Naive thymus-derived CD8-positive, alpha-beta T cell (primary cell): ENCODE results near the gene DOCK4. TPM values are rescaled to one million over a fixed set of nuclear protein-coding genes. Genes with fewer than 3 reads are reported as not detected.
A peak's percentile ranks its signal among the peaks of the same experiment; 100 is the strongest.

Source experiments
- ATAC-seq, 2 donors: fragments of 150-1000 bp; cut with Tn5 transposase in 1 of 2; sonication (Bioruptor Pico), chemical (Tn5 transposase) in 1 of 2; 1 replicate in 1 of 2; 2 replicates in 1 of 2; pipeline ENCODE4 v1.10.0; 2021; ENCODE audit warnings: mild to moderate bottlenecking in 2 of 2, moderate library complexity in 2 of 2
- POLR2A ChIA-PET: fragments of 350-600 bp; sonication (Branson Sonifier 250); formaldehyde crosslinking; loops from one replicate; lab custom pipeline; 2021; ENCODE audit warnings: antibody characterized with exemption; lab: Charles Lee
- DNase-seq, 10 donors: peaks; one replicate each; pipeline versions ENCODE4 v3.0.0 to v3.0.0-alpha.2; 2020 to 2022
- H3K27ac Mint-ChIP-seq, 10 donors: one replicate each; pipeline ENCODE4 v1.8.0; 2020 to 2022; ENCODE audit warnings: mild to moderate bottlenecking in 10 of 10, mixed read lengths in 10 of 10, moderate library complexity in 4 of 10, inconsistent platforms in 1 of 10
- H3K27me3 Mint-ChIP-seq, 5 donors: one replicate each; pipeline ENCODE4 v1.8.0; 2021 to 2022; ENCODE audit warnings: mixed read lengths in 5 of 5
- H3K36me3 Mint-ChIP-seq, 3 donors: one replicate each; pipeline ENCODE4 v1.8.0; 2020 to 2022; ENCODE audit warnings: mixed read lengths in 3 of 3, mild to moderate bottlenecking in 2 of 3, inconsistent platforms in 1 of 3
- H3K4me1 Mint-ChIP-seq, 4 donors: one replicate each; pipeline ENCODE4 v1.8.0; 2021 to 2022; ENCODE audit warnings: mixed read lengths in 4 of 4
- H3K4me3 Mint-ChIP-seq, 10 donors: one replicate each; pipeline ENCODE4 v1.8.0; 2020 to 2022; ENCODE audit warnings: mild to moderate bottlenecking in 10 of 10, mixed read lengths in 10 of 10, moderate library complexity in 6 of 10, inconsistent platforms in 1 of 10
- H3K9me3 Mint-ChIP-seq, 9 donors: one replicate each; pipeline ENCODE4 v1.8.0; 2020 to 2022; ENCODE audit warnings: mixed read lengths in 9 of 9, mild to moderate bottlenecking in 3 of 9, inconsistent platforms in 1 of 9, moderate library complexity in 1 of 9
- polyA plus RNA-seq, 3 donors: library from polyadenylated mRNA; unstranded; fragments of 300-500 nt; fragmentation: Illumina TruSeq; gene quantifications; one replicate each; pipeline ENCODE4 v1.2.3, GENCODE V29; 2021
- total RNA-seq, 8 experiments: library from RNA in 2 of 8; stranded (reverse) in 2 of 8; gene quantifications; one replicate each; pipeline ENCODE4 v1.2.3 and lab custom pipeline; 2021 to 2026

The DOCK4 gene
- total and polyA plus RNA-seq, 5 experiments from 2014 or later = 0.30 to 1.3 (median 0.67) TPM; not detected in 1

DNA sequence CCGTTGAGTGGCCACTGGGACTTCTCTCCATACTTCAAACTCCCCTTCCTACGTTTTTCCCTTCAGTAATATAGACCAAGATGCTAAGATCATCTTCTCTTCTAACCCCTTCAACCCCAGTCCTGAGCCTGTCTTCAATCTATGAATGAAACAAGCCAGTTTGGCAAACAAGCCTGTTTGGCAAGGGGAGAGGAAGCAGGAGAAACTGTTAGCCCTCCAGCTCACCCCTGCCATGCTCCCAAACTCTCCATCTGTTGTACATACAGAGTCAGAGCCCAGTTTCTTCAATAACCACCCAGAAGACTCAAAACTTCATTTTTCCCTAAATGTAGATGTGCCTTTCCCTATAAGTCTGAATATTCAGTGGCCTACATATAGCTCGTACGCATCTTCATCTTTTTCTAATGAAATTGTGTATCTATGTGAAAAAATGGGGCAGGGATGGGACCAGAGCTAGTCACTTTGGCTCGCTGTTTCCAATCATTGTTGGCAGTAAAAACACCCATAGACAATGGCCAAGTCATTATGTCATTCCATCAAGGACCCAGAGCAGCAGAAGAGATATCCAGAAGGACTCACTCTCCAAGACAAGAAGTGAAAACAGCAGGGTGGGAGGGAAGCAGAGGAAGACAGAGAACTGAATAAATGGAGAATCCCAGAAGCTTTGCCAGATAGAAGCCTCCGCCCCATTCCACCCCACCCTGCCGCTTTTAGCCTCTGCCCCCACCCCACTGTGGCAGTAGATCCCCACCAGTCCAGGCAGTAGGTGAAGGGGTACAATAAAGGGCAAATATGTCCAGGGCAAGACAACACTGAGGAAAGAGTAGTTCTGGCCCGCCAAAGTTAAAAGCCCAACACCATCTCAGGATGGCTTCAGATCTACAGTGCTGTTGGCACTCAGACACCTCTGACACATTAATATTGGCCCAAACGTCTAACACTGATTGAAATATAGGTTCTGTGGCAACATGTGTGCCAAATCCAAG lies 87.3 kb downstream of the DOCK4 start:
- ATAC-seq = no peak
- DNase-seq = no peak
- Mint-ChIP-seq H3K27ac (no peak overlapping the region), H3K27me3 (peaks cover 0 to 9% (median 2%) of the 10 kb centered on the region in 5 donors), H3K4me1 (no peaks in the 10 kb centered on the region), H3K9me3 (no peaks in the 10 kb centered on the region), H3K36me3 (no peaks in the 10 kb centered on the region), H3K4me3 (no peak overlapping the region)
- POLR2A ChIA-PET = no interaction called here

DNA sequence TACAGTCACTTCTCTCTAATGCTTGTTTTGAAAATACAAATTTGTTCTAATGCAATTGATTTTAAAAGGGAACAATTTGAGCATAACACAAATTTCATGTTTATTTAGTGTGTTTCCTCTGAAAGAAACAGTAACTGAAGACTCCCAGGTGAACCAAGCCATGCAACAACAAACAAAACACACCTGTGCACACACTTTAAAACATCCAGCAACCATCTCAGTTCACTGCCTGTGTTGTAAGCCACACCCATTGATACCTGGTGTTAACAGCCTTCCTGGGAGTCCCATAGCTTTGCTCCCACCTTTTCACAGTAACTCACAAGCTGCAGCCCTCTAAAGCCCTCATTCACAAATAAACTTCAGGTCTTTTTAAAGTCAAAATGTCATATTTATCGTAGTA lies 89.3 kb downstream of the DOCK4 start:
- H3K27me3 Mint-ChIP-seq = peaks cover 0 to 16% (median 4%) of the 10 kb centered on the region in 5 donors
- DNase-seq (no peak), ATAC-seq (no peak)
- POLR2A ChIA-PET = no interaction called here
- no peak overlapping the region for H3K27ac Mint-ChIP-seq
- H3K4me1 Mint-ChIP-seq = no peaks in the 10 kb centered on the region
- no peaks in the 10 kb centered on the region for H3K9me3 Mint-ChIP-seq
- H3K4me3 Mint-ChIP-seq = no peak overlapping the region
- no peaks in the 10 kb centered on the region for H3K36me3 Mint-ChIP-seq

DNA sequence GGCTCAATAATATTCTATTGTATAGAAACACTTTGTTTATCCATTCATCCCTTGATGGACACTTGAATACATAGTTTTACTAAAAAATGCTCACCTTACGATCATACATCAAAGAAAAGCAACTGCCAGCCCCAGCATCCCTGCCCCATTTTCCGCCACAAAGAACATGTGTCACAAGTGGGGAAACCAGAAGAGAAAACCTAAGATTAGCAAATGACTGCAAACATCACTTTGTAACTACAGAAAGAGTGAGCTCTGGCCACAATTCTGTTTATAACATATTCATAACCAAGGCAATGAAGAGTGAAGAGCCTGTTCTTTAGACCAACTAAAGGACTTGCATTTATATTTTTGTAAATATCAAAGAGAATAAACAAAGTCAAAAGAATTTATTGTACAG lies 89.8 kb downstream of the DOCK4 start:
- Mint-ChIP-seq H3K27ac (no peak overlapping the region), H3K4me1 (no peaks in the 10 kb centered on the region), H3K27me3 (peaks cover 0 to 16% (median 4%) of the 10 kb centered on the region in 5 donors), H3K9me3 (no peaks in the 10 kb centered on the region), H3K36me3 (no peaks in the 10 kb centered on the region), H3K4me3 (no peak overlapping the region)
- no peak for ATAC-seq
- DNase-seq = no peak
- POLR2A ChIA-PET = no interaction called here

DNA sequence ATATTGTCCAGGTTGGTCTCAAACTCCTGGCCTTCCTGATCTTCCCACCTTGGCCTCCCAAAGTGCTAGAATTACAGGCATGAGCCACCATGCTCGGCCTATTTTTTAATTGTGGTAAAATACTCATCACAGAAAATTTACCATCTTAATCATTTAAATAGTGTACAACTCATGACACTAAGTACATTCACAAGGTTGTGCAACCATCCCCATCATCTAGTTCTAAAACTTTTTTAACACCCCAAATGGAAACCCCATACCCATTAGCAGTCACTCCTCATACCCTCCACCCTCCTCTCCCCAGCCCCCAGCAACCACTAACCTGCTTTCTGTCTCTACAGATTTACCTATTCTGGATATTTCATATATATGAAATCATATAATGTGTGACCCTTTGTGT lies 90.3 kb downstream of the DOCK4 start:
- H3K9me3 Mint-ChIP-seq = no peaks in the 10 kb centered on the region
- DNase-seq (no peak), ATAC-seq (no peak)
- H3K4me1 Mint-ChIP-seq = no peaks in the 10 kb centered on the region
- POLR2A ChIA-PET = no interaction called here
- no peaks in the 10 kb centered on the region for H3K36me3 Mint-ChIP-seq
- peaks cover 0 to 16% (median 4%) of the 10 kb centered on the region in 5 donors for H3K27me3 Mint-ChIP-seq
- H3K27ac Mint-ChIP-seq = no peak overlapping the region
- no peak overlapping the region for H3K4me3 Mint-ChIP-seq

DNA sequence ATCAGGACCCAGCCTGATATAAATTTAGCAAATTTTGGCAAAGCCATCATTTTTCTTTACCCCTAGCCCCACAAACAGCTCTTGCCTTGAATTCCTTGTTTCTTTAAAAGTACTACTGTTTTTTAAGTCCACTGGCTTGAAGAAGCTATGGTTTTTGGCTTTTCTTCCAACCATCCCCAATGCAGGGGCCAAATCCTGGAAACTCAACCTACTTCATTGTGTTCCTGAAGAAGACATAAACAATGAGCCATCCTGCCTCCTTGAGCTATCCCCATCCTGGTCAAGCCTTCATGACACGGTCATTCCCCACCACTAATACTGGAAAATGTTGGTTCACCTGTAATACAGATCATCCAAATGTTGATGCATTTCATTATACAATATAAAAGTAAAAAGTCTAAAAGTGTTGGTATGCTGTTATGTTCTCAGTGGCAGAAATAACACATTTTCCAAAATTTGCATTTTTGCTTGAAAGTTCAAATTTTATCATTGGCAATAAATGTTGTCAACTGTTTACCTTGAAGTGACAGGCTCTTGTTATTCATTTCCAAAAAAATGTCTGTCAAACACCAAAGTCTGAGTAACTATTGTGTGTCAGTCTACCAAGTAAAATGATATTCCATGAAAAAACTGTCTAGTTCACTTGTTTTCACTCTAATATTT lies 92.2 kb downstream of the DOCK4 start:
- Mint-ChIP-seq H3K9me3 (no peaks in the 10 kb centered on the region), H3K36me3 (no peaks in the 10 kb centered on the region), H3K4me1 (no peaks in the 10 kb centered on the region), H3K27me3 (peaks cover 0 to 16% (median 4%) of the 10 kb centered on the region in 5 donors), H3K4me3 (no peak overlapping the region), H3K27ac (no peak overlapping the region)
- no peak for DNase-seq
- POLR2A ChIA-PET = interaction anchor here (0.7 kb wide), 1 partner anchor 750 kb away, joined by 4 read pairs; no protein-coding TSS in a partner anchor
- no peak for ATAC-seq

DNA sequence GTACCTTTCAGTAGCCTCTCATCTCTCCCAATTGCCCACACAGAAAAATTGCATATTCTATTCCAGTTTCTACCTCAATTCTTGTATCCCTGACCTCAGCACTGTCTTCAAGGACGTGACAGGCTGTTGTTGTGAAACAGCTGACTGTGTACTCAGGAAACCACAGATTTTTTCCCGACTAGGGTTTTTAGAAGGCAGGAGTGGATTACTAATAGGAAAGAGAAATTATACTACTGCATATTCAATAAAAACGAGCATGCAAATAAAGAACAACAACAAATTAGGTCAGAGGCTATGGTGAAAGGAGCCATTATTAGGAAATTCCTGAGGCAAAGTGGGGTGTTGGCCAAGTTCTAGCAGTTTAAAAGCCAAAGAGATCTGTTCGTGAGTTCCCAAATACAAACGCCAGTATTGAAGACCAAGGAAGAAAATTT lies 93.4 kb downstream of the DOCK4 start:
- Mint-ChIP-seq H3K4me1 (no peaks in the 10 kb centered on the region), H3K27ac (no peak overlapping the region), H3K9me3 (no peaks in the 10 kb centered on the region), H3K36me3 (no peaks in the 10 kb centered on the region), H3K27me3 (peaks cover 0 to 11% (median 4%) of the 10 kb centered on the region in 5 donors), H3K4me3 (no peak overlapping the region)
- DNase-seq (no peak), ATAC-seq (no peak)
- POLR2A ChIA-PET = interaction anchor here (0.7 kb wide), 1 partner anchor 749 kb away, joined by 4 read pairs; no protein-coding TSS in a partner anchor

DNA sequence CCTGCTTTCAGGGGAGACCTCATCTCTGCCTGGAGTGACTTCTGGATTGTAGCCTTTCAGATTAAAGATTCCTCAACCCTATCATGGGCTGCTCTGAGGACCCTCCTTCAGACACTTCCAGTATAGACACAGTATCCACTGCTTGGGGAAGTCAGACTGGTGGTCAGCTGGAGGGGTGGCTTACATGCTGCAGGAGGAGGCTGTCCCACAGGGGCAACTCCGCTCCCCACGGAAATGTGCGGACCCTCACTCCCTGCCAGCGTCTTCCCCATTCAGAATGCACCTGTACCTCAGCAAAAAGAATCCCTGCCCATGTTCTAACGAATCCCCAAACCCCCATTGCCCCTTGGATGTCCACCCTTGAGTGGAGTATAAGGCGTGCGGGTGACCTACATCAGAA lies 95.5 kb downstream of the DOCK4 start:
- H3K36me3 Mint-ChIP-seq = no peaks in the 10 kb centered on the region
- no peak overlapping the region for H3K27ac Mint-ChIP-seq
- no peaks in the 10 kb centered on the region for H3K4me1 Mint-ChIP-seq
- ATAC-seq (no peak), DNase-seq (no peak)
- H3K4me3 Mint-ChIP-seq = no peak overlapping the region
- H3K27me3 Mint-ChIP-seq = peaks cover 0 to 12% (median 3%) of the 10 kb centered on the region in 5 donors
- no peaks in the 10 kb centered on the region for H3K9me3 Mint-ChIP-seq
- POLR2A ChIA-PET = no interaction called here

DNA sequence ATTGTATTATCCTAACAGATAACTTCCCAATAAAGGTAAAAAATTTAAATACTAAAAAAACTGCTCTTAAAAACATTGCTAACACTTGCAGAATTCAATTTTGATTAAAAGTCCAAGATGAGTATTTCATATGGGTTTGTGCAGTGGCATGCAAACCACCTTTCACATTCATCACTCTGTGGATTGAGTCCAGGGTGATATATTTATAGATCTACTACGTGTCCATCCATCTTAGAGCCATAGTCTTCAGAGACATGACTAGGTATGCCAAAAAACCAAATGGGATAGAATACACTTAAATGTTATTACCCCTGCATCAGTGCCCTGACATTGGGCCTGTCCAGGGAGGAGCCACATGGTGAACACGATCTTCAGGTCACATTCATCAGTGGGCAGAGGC lies 96.0 kb downstream of the DOCK4 start:
- POLR2A ChIA-PET = no interaction called here
- no peak overlapping the region for H3K4me3 Mint-ChIP-seq
- no peak overlapping the region for H3K27ac Mint-ChIP-seq
- ATAC-seq = no peak
- H3K36me3 Mint-ChIP-seq = no peaks in the 10 kb centered on the region
- H3K27me3 Mint-ChIP-seq = peaks cover 0 to 10% (median 5%) of the 10 kb centered on the region in 5 donors
- no peaks in the 10 kb centered on the region for H3K4me1 Mint-ChIP-seq
- DNase-seq = no peak
- no peaks in the 10 kb centered on the region for H3K9me3 Mint-ChIP-seq

DNA sequence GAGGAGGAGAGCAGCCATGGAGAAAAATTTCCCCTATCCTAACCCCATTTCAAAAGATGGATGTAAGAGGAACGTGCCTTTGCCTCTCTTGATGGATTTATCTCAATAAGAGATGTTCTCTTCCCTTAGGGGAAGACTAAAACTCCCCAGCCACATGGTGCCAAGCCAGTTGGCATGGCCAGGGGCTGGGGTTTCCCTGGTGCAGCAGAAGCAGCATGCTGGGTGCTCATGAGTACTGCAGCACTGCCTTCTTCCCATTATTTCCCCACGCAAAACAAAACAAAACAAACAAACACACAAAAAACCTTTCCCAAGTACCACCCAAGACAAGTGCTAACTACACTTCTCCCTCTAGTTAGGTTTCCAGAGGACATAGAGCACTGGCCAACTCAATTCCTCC lies 97.2 kb downstream of the DOCK4 start:
- ATAC-seq (no peak), DNase-seq (no peak)
- POLR2A ChIA-PET = no interaction called here
- Mint-ChIP-seq H3K9me3 (no peaks in the 10 kb centered on the region), H3K4me1 (no peaks in the 10 kb centered on the region), H3K36me3 (no peaks in the 10 kb centered on the region), H3K4me3 (no peak overlapping the region), H3K27me3 (peaks cover 0 to 10% (median 5%) of the 10 kb centered on the region in 5 donors), H3K27ac (no peak overlapping the region)

DNA sequence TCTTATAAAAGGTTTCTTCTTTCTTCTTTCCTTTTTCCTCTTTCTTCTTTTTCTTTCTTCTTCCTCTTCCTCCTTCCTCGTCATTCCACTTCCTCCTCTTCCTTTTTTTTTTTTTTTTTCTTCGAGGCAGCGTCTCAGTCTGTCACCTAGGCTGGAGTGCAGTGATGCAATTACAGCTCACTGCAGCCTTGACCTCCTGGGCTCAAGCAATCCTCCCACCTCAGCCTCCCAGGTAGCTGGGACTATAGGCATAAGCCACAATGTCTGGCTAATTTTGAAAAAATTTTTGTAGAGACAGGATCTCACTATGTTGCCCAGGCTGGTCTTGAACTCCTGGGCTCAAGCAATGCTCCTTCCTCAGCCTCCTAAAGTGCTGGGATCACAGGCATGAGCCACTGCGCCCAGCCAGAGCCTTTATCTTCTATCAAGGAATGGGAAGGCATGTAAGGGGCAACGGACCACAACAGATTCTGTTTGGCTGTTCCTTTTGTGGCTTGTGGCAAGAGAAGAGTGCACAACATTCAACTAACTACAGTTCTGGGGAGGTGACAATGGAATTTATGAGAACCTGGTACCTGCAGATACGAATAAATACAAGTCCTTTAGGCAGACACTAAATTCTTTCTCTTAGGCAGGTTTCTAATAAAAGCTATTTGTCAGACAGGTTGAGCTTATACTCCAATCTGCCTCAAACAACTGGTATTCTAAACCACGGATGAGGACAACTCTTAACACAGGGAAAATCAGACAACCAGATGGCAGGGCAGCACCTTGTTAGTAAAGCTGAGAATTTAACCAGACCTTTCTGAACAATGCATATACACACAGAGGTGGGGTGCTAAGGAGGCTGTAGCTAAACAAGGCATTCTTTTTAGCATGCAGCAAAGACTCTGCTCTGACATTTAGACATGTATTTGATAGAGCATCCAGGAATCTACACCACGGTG lies 100.3 kb downstream of the DOCK4 start:
- no peaks in the 10 kb centered on the region for H3K9me3 Mint-ChIP-seq
- peaks cover 0 to 5% (median 1%) of the 10 kb centered on the region in 5 donors for H3K27me3 Mint-ChIP-seq
- H3K4me1 Mint-ChIP-seq = peaks cover 0 to 3% (median 0%) of the 10 kb centered on the region in 4 donors
- H3K27ac Mint-ChIP-seq = peak overlapping the region in 1 of 10 donors; percentile 48
- no peaks in the 10 kb centered on the region for H3K36me3 Mint-ChIP-seq
- POLR2A ChIA-PET = no interaction called here
- no peak for DNase-seq
- no peak overlapping the region for H3K4me3 Mint-ChIP-seq
- ATAC-seq = no peak

DNA sequence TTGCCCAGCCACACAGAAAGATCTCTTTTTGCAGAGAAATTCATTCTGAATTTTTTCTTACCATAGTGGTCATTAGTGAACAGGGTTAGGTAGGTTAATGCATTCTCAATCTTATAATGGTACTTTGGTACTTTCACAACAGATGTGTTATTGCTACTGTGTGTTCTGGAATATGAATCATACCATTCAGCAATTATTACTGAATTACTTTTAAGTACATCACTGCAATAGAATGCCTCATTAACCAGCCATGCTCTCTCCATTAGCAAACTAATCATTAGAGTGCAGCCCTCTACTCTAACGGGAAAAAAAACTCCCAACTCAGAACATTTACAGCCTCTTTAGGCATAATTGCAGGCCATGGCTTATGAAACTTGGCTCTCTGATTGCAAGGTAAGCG lies 102.1 kb downstream of the DOCK4 start:
- Mint-ChIP-seq H3K4me3 (no peak overlapping the region), H3K4me1 (peaks cover 0 to 3% (median 0%) of the 10 kb centered on the region in 4 donors), H3K9me3 (no peaks in the 10 kb centered on the region), H3K36me3 (no peaks in the 10 kb centered on the region), H3K27ac (no peak overlapping the region), H3K27me3 (peaks cover 0 to 4% (median 1%) of the 10 kb centered on the region in 5 donors)
- ATAC-seq (no peak), DNase-seq (no peak)
- POLR2A ChIA-PET = no interaction called here

DNA sequence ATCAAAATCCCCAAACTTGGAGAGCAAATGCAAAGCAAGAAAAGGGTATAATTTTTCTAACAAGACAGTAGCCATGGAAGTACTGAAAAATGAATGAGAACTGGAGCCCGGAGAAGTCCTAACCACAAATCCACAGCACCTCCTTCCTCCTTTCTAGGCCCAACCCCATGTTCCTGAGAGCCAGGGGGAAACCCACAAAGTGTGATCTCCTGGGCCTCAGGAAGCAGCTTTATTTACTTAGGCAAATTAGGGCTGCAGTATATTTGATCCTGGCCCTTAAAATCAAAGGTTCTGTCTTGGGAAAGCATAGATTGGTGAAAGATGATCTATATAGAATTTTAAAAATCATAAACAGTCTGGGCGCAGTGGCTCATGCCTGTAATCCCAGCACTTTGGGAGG lies 103.0 kb downstream of the DOCK4 start:
- no peak for DNase-seq
- H3K36me3 Mint-ChIP-seq = no peaks in the 10 kb centered on the region
- ATAC-seq = no peak
- no peak overlapping the region for H3K4me3 Mint-ChIP-seq
- peaks cover 0 to 3% (median 0%) of the 10 kb centered on the region in 4 donors for H3K4me1 Mint-ChIP-seq
- POLR2A ChIA-PET = no interaction called here
- H3K27ac Mint-ChIP-seq = no peak overlapping the region
- peaks cover 0 to 4% (median 1%) of the 10 kb centered on the region in 5 donors for H3K27me3 Mint-ChIP-seq
- H3K9me3 Mint-ChIP-seq = no peaks in the 10 kb centered on the region
